GM18505 (cell line): ENCODE data around the gene SDR42E2.
"Not testable (repeated sequence)": the region's sequence is repeated elsewhere in the genome, so short reads cannot be mapped to it uniquely, and the experiment has no call there.

Experiments used
- ATAC-seq: cut with Tn5 transposase; IDR thresholded peaks from one replicate; pipeline ENCODE4 v1.9.1; 2021; ENCODE audit not compliant: unreplicated experiment
- POLR2A ChIP-seq: IDR thresholded peaks from 4 replicates; pipeline ENCODE4 v1.6.1; 2011; ENCODE audit warnings: borderline replicate concordance; ENCODE audit not compliant: insufficient read depth, insufficient read length; ENCODE audit errors: extremely low read depth

The SDR42E2 gene

GRCh38 chr16:22139008-22139407, 23.3 kb upstream of the SDR42E2 start:
- no peak for ATAC-seq
- TF ChIP-seq POLR2A, result no peak

- no peak for ATAC-seq
- no peak for TF ChIP-seq POLR2A
These were observed 22.6 kb upstream of the SDR42E2 start for GRCh38 chr16:22139732-22140131.

DNA sequence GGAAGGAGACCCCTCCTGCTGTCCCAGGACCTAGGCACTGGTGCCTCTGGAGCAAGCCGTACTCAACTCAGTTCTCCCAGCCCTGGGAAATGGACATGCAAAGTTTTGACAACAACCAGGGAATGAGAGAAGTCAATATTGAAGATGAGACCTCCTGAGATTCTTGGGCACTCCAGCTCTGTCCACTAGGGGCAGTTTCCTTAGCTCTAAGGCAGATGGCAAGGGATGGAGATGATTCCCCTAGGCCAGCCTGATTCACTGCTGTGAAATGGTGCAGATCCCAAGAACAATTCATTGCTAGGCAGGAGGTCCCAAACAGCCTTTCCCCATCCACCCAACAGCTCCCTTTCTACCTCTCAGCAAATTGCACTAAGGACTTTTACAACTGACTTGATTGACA, 20.5 kb upstream of the SDR42E2 start:
- TF ChIP-seq POLR2A, result no peak
- no peak for ATAC-seq

GRCh38 chr16:22144520-22144919, 17.8 kb upstream of the SDR42E2 start:
- no peak for TF ChIP-seq POLR2A
- ATAC-seq, result no peak

DNA sequence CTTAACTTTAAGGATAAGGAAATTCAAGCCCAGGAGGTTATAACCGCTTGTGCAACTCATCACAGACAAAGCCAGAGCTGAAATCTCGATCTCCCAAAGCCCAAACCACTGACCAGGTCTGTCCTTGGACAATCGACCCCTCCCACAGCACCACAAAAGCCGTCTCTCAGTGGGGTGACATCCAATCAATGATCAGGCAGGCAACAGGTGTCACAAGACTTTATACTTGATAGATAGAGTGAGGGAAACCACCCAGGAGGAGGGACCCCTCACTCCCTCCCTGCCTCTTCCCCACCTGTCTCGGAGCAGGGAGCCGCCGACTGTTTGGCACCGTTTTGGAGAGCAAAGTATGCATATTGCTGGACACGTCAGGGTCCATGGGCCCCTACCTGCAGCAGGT, 14.5 kb upstream of the SDR42E2 start:
- TF ChIP-seq POLR2A, result no peak
- ATAC-seq, result no peak

GRCh38 chr16:22151246-22151998, 10.9 kb upstream of the SDR42E2 start:
- no peak for TF ChIP-seq POLR2A

GRCh38 chr16:22152316-22152715, 10.0 kb upstream of the SDR42E2 start:
- ATAC-seq, result no peak
- no peak for TF ChIP-seq POLR2A

More at GRCh38 chr16:22151246-22151998, 10.9 kb upstream of the SDR42E2 start:
- ATAC-seq, result no peak

GRCh38 chr16:22153078-22153477, 9.2 kb upstream of the SDR42E2 start:
- ATAC-seq, result not testable (repeated sequence)

DNA sequence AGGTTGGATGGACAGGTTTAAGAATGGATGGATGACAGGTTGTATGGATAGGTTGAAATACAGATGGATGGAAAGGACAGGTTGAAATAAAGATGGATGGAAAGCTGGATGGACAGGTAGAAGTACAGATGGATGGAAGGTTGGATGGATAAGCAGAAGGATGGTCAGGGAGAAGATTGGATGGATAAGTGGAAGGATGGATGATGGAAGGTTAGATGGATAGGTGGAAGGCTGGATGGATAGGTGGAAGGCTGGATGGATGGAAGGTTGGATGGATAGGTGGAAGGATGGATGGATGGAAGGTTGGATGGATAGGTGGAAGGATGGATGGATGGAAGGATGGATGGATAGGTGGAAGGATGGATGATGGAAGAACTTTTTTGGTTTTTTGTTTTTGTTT, 905 bp upstream of the SDR42E2 start:
- TF ChIP-seq POLR2A, result no peak
- no peak for ATAC-seq

DNA sequence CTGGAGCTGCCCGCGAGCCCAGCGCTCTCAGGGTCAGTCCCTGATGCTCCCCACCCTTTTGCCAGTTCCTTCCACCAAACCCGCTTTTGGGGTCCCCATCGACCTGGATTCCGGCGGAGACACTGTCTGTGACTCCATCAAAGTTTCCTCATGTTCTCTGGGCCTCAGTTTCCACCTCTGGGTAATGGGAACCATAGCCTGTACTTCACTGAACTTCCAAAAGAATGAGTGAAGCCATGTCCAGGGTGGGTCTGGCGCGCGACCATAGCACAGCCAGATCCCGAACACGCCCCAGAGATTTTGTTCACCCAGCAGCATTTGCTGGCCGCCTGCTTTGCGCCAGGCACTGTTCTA, 327 bp downstream of the SDR42E2 start:
- no peak for TF ChIP-seq POLR2A

GRCh38 chr16:22163806-22164205, 1.5 kb downstream of the SDR42E2 start:
- TF ChIP-seq POLR2A, result no peak
- no peak for ATAC-seq

More for the DNA sequence above, 327 bp downstream of the SDR42E2 start:
- ATAC-seq, result no peak

DNA sequence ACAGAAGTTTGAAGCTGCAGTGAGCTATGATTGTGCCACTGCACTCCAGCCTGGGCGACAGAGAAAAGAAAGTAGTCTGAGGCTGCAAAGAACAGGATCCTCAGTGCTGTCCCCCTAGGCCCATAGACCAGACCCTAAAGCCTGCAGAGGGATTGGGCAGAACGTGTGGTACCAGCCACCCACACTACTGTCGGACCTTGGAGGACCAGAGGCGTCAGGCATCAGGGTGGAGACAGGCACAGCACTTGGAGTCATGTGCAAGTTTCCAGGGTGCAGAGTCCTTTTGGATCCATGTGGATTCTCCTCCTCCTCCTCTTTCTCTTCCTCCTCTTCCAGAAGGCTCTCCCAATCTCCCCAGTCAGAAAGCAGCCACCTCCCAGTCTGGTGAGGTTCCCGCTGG, 2.2 kb downstream of the SDR42E2 start:
- no peak for TF ChIP-seq POLR2A
- no peak for ATAC-seq

DNA sequence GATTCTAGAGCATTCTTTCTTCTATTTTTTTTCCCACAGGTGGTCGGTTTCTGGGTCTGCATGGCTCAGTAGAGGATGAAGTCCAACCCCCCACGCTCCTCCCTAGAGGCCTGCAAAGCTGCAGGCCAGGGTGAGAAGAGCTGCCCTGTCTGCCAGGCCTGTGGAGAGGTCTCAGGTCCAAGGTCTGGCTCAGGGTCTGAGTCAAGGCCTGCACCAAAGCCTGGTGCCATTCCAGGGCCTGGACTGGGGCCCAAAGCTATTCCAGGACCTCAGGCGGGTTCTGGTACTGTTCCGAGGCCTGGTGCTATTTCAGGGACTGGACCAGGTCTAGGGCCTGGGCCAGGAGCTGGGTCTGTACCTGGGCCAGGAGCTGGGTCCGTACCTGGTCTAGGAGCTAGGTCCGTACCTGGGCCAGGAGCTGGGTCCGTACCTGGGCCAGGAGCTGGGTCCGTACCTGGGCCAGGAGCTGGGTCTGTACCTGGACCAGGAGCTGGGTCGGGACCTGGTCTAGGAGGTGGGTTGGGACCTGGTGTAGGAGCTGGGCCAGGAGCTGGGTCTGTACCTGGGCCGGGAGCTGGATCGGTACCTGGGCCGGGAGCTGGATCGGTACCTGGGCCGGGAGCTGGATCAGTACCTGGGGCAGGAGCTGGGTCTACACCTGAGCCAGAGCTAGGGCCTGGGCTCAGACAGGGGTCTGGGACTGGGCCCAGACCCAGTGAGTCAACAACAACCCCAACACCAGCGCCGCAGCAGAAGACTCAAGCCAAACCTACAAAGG, 3.4 kb downstream of the SDR42E2 start:
- no peak for TF ChIP-seq POLR2A
- no peak for ATAC-seq

GRCh38 chr16:22171953-22172352, 9.6 kb downstream of the SDR42E2 start:
- TF ChIP-seq POLR2A, result no peak
- ATAC-seq, result no peak

- ATAC-seq, result not testable (repeated sequence)
These were observed 10.3 kb downstream of the SDR42E2 start for GRCh38 chr16:22172642-22173041.
